Thyroid gland (tissue), 4 donors: ENCODE measurements around the gene KCNA10. TPM values are rescaled to one million over a fixed set of nuclear protein-coding genes. Genes with fewer than 3 reads are reported as not detected.

Experiments used
- DNase-seq, 2 donors: peaks; one replicate each; pipeline ENCODE4 v3.0.0-alpha.2; 2019
- H3K27ac ChIP-seq, 3 donors: fragments of 200-600 bp; sonication (generic); 1 replicate in 2 of 3; 2 replicates in 1 of 3; pipeline ENCODE4 v1.5.1; 2016 to 2019; ENCODE audit warnings: mild to moderate bottlenecking in 1 of 3, moderate library complexity in 1 of 3
- H3K27me3 ChIP-seq: fragments of 200-600 bp; sonication (generic); one replicate; pipeline ENCODE4 v1.5.1; 2019
- H3K36me3 ChIP-seq, 2 donors: fragments of 200-600 bp; sonication (generic); one replicate each; pipeline ENCODE4 v1.5.1; 2016 to 2019
- H3K4me1 ChIP-seq, 2 donors: fragments of 200-600 bp; sonication (generic); one replicate each; pipeline ENCODE4 v1.5.1; 2017 to 2019
- H3K4me3 ChIP-seq, 3 donors: fragments of 200-600 bp; sonication (generic); replicated peaks in 1 of 3; 1 replicate in 2 of 3; 2 replicates in 1 of 3; pipeline ENCODE4 v1.5.1; 2016; ENCODE audit warnings: mild to moderate bottlenecking in 1 of 3
- H3K9me3 ChIP-seq: fragments of 200-600 bp; sonication (generic); one replicate; pipeline ENCODE4 v1.5.1; 2017
- POLR2A ChIP-seq, 2 donors: fragments of 450-650 bp; IDR thresholded peaks; one replicate each; pipeline ENCODE4 v1.6.1; 2017; ENCODE audit warnings: antibody characterized with exemption in 2 of 2, mild to moderate bottlenecking in 2 of 2, moderate library complexity in 1 of 2
- WGBS, 2 donors: methylation state at CpG; one replicate each; pipeline ENCODE4 v1.1.5; 2017; 5-methylcytosine and 5-hydroxymethylcytosine counted together
- intact Hi-C: fragments of 100-400 bp; cut with DNase I; formaldehyde crosslinking; loops from one replicate; pipeline ENCODE4 v1.15.1; 2023
- total RNA-seq, 4 donors: library from RNA; depleted of rRNA; stranded (reverse); fragments of >200 nt; gene quantifications; one replicate each; pipeline ENCODE4 v1.2.3, GENCODE V29; 2016
- TF ChIP-seq, protein P1 (sequence below), 6 experiments: fragments of 200-600 bp in 3 of 6; fragments of 450-650 bp in 3 of 6; sonication (generic) in 3 of 6; IDR thresholded peaks; one replicate each; pipeline ENCODE4 v1.5.1; 2016 to 2019; ENCODE audit warnings: antibody characterized with exemption in 6 of 6, mild to moderate bottlenecking in 2 of 6, inconsistent platforms in 1 of 6, moderate library complexity in 1 of 6

Gene KCNA10
- total RNA-seq, result not detected

DNA sequence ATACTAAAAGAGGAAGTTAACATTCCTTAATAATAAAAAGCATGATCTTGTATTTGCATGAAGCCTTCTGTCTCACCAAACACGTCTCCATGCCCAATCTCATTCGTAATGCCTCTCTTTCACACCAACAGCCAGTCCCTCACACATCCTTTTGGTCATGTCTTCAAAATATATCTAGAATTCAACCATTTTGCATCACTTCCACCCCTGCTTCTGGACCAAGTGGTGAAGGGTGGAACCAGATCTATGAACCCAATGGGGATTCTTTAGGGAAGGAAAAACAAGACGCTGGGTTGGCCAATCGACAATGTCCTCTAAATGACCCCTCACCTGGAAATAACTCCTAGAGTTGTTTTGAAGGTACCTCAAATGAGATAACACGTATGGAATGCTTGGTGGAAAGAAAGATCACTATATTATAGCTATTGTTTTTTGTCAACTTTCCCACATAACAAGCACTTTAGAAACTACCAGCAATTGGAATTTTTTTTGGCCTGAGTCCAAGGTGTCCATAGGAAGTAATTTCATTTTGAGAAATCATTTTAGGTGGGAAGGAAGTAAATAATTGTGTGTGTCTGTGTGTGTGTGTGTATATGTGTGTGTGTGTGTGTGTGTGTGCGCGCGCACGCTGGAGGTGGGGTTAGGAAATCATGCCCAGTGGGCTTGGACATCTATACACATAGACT lies at the start of gene KCNA10:
Gene KCNA10 (minus strand): TSS at position 51 of the 686 bp plus-strand sequence. CDS start 388 bp downstream, outside the sequence.
- Histone ChIP-seq H3K9me3 (no peaks in the 10 kb centered on the region), H3K4me3 (no peak within 1 kb of the TSS), H3K27ac (no peak within 1 kb of the TSS), H3K36me3 (no peaks in the 10 kb centered on the region), H3K4me1 (no peaks in the 10 kb centered on the region), H3K27me3 (no peaks in the 10 kb centered on the region)
- intact Hi-C loops, result no loop called here
- TF ChIP-seq POLR2A (IDR thresholded peaks at IDR 0.05), result no peak
- TF ChIP-seq, protein P1, sequence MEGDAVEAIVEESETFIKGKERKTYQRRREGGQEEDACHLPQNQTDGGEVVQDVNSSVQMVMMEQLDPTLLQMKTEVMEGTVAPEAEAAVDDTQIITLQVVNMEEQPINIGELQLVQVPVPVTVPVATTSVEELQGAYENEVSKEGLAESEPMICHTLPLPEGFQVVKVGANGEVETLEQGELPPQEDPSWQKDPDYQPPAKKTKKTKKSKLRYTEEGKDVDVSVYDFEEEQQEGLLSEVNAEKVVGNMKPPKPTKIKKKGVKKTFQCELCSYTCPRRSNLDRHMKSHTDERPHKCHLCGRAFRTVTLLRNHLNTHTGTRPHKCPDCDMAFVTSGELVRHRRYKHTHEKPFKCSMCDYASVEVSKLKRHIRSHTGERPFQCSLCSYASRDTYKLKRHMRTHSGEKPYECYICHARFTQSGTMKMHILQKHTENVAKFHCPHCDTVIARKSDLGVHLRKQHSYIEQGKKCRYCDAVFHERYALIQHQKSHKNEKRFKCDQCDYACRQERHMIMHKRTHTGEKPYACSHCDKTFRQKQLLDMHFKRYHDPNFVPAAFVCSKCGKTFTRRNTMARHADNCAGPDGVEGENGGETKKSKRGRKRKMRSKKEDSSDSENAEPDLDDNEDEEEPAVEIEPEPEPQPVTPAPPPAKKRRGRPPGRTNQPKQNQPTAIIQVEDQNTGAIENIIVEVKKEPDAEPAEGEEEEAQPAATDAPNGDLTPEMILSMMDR (IDR thresholded peaks at IDR 0.05), result no peak
- no peak for DNase-seq
- WGBS, 2 donors, result 54 to 56% methylated on average over 9 of the region's 9 CpGs

DNA sequence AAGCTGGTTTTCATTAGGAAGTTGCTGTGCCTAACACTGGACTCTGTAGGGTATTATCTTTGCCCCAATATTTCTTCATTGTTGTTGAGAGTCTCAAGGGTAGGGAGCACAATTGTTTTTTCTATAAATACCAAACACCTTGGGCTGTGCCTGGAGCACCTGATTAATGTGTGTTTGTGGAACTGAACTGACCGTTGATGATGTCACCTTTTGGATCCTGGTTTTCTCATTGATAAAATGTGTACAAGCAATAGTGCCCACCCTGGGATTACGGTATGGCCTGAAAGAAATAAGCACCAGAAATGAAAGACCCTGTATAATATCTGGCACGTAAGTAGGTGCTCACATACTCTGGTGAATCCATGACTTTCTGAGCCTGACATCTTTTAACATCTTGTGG lies 47.9 kb upstream of the KCNA10 start:
- Histone ChIP-seq H3K4me1 (no peaks in the 10 kb centered on the region), H3K27ac (no peak overlapping the region), H3K4me3 (no peak overlapping the region), H3K9me3 (no peaks in the 10 kb centered on the region), H3K27me3 (no peaks in the 10 kb centered on the region), H3K36me3 (no peaks in the 10 kb centered on the region)
- 85 to 89% methylated on average over 3 of the region's 3 CpGs for WGBS, 2 donors
- intact Hi-C loops, result no loop called here
- TF ChIP-seq, protein P1 (IDR thresholded peaks at IDR 0.05), result no peak
- TF ChIP-seq POLR2A (IDR thresholded peaks at IDR 0.05), result no peak
- no peak for DNase-seq

- Histone ChIP-seq H3K27me3 (no peaks in the 10 kb centered on the region), H3K9me3 (no peaks in the 10 kb centered on the region), H3K4me1 (no peaks in the 10 kb centered on the region), H3K27ac (no peak overlapping the region), H3K4me3 (no peak overlapping the region), H3K36me3 (no peaks in the 10 kb centered on the region)
- intact Hi-C loops, result no loop called here
- no peak for DNase-seq
- 25 to 63% methylated on average over 1 of the region's 1 CpG for WGBS, 2 donors
- no peak for TF ChIP-seq POLR2A (IDR thresholded peaks at IDR 0.05)
- TF ChIP-seq, protein P1 (IDR thresholded peaks at IDR 0.05), result no peak
These were observed 46.6 kb upstream of the KCNA10 start for GRCh38 chr1:110565565-110565964.

- H3K27ac ChIP-seq, result no peak overlapping the region
- no peaks in the 10 kb centered on the region for H3K27me3 ChIP-seq
- intact Hi-C loops, result no loop called here
- H3K4me3 ChIP-seq, result no peak overlapping the region
- TF ChIP-seq POLR2A (IDR thresholded peaks at IDR 0.05), result no peak
- TF ChIP-seq, protein P1 (IDR thresholded peaks at IDR 0.05), result no peak
- 78 to 89% methylated on average over 4 of the region's 4 CpGs for WGBS, 2 donors
- H3K36me3 ChIP-seq, result no peaks in the 10 kb centered on the region
- H3K9me3 ChIP-seq, result no peaks in the 10 kb centered on the region
- no peaks in the 10 kb centered on the region for H3K4me1 ChIP-seq
- DNase-seq, result no peak
These were observed 44.1 kb upstream of the KCNA10 start for GRCh38 chr1:110563089-110563488.

DNA sequence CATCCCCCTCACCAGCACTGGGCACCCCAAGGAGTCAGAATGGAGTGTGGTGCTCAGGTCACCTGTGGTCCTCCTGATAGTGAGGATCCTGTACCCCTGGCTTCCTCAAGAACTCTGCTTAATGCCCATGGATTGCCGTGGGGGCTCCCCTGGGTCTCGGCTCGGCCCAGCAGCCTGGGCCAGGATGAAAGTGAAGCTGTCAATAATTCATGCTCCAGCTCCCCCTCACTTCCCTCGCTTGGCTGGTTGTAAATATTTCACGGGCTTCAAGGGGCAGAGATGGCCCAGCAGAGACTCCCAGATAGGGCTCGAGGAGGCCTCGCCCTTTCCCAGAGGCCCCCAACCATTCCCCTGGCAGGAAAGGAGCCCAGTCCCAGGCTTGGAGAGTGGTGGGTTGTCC lies 42.6 kb upstream of the KCNA10 start:
- Histone ChIP-seq H3K27ac (no peak overlapping the region), H3K27me3 (no peaks in the 10 kb centered on the region), H3K4me1 (no peaks in the 10 kb centered on the region), H3K36me3 (no peaks in the 10 kb centered on the region), H3K4me3 (no peak overlapping the region), H3K9me3 (no peaks in the 10 kb centered on the region)
- intact Hi-C loops, result no loop called here
- no peak for TF ChIP-seq POLR2A (IDR thresholded peaks at IDR 0.05)
- TF ChIP-seq, protein P1 (IDR thresholded peaks at IDR 0.05), result no peak
- WGBS, 2 donors, result 50 to 68% methylated on average over 2 to 5 of the region's 7 CpGs
- no peak for DNase-seq
